ENCODE data around the gene HPS4.
A peak's percentile ranks its signal among the peaks of the same experiment; 100 is the strongest.

Gene HPS4

DNA sequence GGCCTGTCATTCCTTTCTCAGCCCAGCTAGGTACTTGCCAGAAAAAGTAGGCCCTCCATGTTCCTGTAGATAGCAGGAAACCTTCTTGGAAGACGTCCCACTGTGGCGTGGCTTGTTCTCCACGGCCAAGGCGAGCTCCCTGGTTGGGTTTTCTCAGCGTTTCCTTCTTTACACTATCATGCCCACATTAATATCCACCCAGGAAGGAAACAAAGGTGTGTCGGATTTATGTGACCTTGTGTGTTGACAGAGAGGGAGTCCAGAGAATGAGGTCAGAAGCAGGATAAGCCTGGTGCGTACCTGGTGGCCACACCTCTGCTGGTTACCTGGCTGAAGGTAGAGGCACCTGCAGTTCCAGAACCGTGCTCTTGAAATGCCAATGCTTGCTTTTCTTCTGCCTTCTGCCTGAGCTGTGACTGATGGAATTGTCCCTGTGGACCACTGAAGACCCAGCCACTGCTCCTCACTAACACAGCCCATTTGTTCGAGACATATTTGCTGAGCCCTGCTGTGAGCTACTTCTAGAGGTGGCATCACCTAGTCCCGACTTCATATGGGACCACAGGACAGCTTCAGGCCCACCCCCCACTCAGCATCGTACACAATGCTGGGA is 46.6 kb downstream of the HPS4 start:
- Histone ChIP-seq H3K9ac (ENCODE audit: low read length in 5 of 5) (no peak overlapping the region), H3K27ac (ENCODE audit: low read depth, low read length) (no peak overlapping the region), H3K4me1 (ENCODE audit: control insufficient read depth in 5 of 5, insufficient read depth in 5 of 5, low read length in 5 of 5) (no peaks in the 10 kb centered on the region), H3K36me3 (ENCODE audit: control insufficient read depth in 5 of 5, insufficient read depth in 5 of 5, low read length in 5 of 5) (peaks cover 0 to 3% (median 0%) of the 10 kb centered on the region in 5 donors), H3K9me3 (ENCODE audit: control insufficient read depth in 5 of 5, low read length in 5 of 5) (no peaks in the 10 kb centered on the region), H3K27me3 (ENCODE audit: control insufficient read depth in 5 of 5, insufficient read depth in 4 of 5, low read length in 5 of 5) (peaks cover 0 to 6% (median 0%) of the 10 kb centered on the region in 5 donors), H3K4me3 (ENCODE audit: low read depth in 1 of 5, low read length in 5 of 5) (no peak overlapping the region)

- no peaks in the 10 kb centered on the region for H3K4me1 ChIP-seq (ENCODE audit: control insufficient read depth in 5 of 5, insufficient read depth in 5 of 5, low read length in 5 of 5)
- no peaks in the 10 kb centered on the region for H3K9me3 ChIP-seq (ENCODE audit: control insufficient read depth in 5 of 5, low read length in 5 of 5)
- H3K4me3 ChIP-seq (ENCODE audit: low read depth in 1 of 5, low read length in 5 of 5): no peak overlapping the region
- H3K27ac ChIP-seq (ENCODE audit: low read depth, low read length): no peak overlapping the region
- no peak overlapping the region for H3K9ac ChIP-seq (ENCODE audit: low read length in 5 of 5)
- H3K27me3 ChIP-seq (ENCODE audit: control insufficient read depth in 5 of 5, insufficient read depth in 4 of 5, low read length in 5 of 5): peaks cover 0 to 8% (median 3%) of the 10 kb centered on the region in 5 donors
- H3K36me3 ChIP-seq (ENCODE audit: control insufficient read depth in 5 of 5, insufficient read depth in 5 of 5, low read length in 5 of 5): peaks cover 0 to 3% (median 0%) of the 10 kb centered on the region in 5 donors
These were observed 48.1 kb downstream of the HPS4 start for GRCh38 chr22:26435327-26436093.

- peaks cover 0 to 8% (median 6%) of the 10 kb centered on the region in 5 donors for H3K4me1 ChIP-seq (ENCODE audit: control insufficient read depth in 5 of 5, insufficient read depth in 5 of 5, low read length in 5 of 5)
- H3K9ac ChIP-seq (ENCODE audit: low read length in 5 of 5): no peak overlapping the region
- H3K27me3 ChIP-seq (ENCODE audit: control insufficient read depth in 5 of 5, insufficient read depth in 4 of 5, low read length in 5 of 5): peaks cover 0 to 16% (median 6%) of the 10 kb centered on the region in 5 donors
- H3K27ac ChIP-seq (ENCODE audit: low read depth, low read length): no peak overlapping the region
- H3K4me3 ChIP-seq (ENCODE audit: low read depth in 1 of 5, low read length in 5 of 5): no peak overlapping the region
- H3K36me3 ChIP-seq (ENCODE audit: control insufficient read depth in 5 of 5, insufficient read depth in 5 of 5, low read length in 5 of 5): peaks cover 0 to 3% (median 0%) of the 10 kb centered on the region in 5 donors
- H3K9me3 ChIP-seq (ENCODE audit: control insufficient read depth in 5 of 5, low read length in 5 of 5): no peaks in the 10 kb centered on the region
These were observed 49.8 kb downstream of the HPS4 start for GRCh38 chr22:26433805-26434204.

GRCh38 chr22:26432619-26433311 is 50.8 kb downstream of the HPS4 start:
- no peak overlapping the region for H3K4me3 ChIP-seq (ENCODE audit: low read depth in 1 of 5, low read length in 5 of 5)
- no peak overlapping the region for H3K27ac ChIP-seq (ENCODE audit: low read depth, low read length)
- H3K4me1 ChIP-seq (ENCODE audit: control insufficient read depth in 5 of 5, insufficient read depth in 5 of 5, low read length in 5 of 5): peaks cover 0 to 17% (median 12%) of the 10 kb centered on the region in 5 donors
- no peak overlapping the region for H3K9ac ChIP-seq (ENCODE audit: low read length in 5 of 5)
- no peaks in the 10 kb centered on the region for H3K9me3 ChIP-seq (ENCODE audit: control insufficient read depth in 5 of 5, low read length in 5 of 5)
- peaks cover 0 to 16% (median 9%) of the 10 kb centered on the region in 5 donors for H3K27me3 ChIP-seq (ENCODE audit: control insufficient read depth in 5 of 5, insufficient read depth in 4 of 5, low read length in 5 of 5)
- H3K36me3 ChIP-seq (ENCODE audit: control insufficient read depth in 5 of 5, insufficient read depth in 5 of 5, low read length in 5 of 5): peaks cover 0 to 3% (median 0%) of the 10 kb centered on the region in 5 donors

DNA sequence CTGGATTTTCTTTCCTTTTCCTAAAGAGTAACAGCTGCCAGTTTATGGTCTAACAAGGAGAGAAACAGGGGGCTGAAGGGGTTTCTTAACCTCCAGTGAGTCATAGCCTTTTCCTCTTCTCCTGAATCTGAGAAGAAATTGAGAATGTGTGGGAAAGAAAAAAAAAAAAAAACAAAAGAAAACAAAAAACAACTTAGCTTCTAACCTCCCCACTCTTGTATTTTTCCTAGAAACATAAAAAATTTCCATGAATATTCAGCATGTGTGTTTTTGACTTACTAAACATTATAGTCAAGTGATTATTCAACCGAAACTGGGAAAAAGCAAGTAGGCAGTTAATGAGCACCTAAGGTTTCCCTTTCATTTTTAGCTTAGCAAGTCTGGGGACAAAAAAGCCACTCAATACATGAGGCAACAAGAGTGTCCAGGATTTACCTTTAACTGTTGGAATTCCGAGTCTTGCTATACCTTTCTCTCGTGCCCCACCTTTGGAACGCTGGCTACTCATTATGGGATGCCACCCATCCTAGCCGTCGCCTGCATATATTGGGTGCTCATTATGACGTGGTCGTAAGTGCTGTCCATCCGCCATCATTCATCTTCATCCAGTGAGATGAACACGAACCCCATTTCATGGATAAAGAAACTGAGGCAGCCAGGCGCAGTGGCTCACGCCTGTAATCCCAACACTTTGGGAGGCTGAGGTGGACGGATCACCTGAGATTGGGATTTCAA is 52.2 kb downstream of the HPS4 start:
- Histone ChIP-seq H3K4me3 (ENCODE audit: low read depth in 1 of 5, low read length in 5 of 5) (no peak overlapping the region), H3K27ac (ENCODE audit: low read depth, low read length) (no peak overlapping the region), H3K9ac (ENCODE audit: low read length in 5 of 5) (no peak overlapping the region), H3K27me3 (ENCODE audit: control insufficient read depth in 5 of 5, insufficient read depth in 4 of 5, low read length in 5 of 5) (peaks cover 0 to 13% (median 9%) of the 10 kb centered on the region in 5 donors), H3K36me3 (ENCODE audit: control insufficient read depth in 5 of 5, insufficient read depth in 5 of 5, low read length in 5 of 5) (peaks cover 0 to 3% (median 0%) of the 10 kb centered on the region in 5 donors), H3K4me1 (ENCODE audit: control insufficient read depth in 5 of 5, insufficient read depth in 5 of 5, low read length in 5 of 5) (peaks cover 0 to 17% (median 12%) of the 10 kb centered on the region in 5 donors), H3K9me3 (ENCODE audit: control insufficient read depth in 5 of 5, low read length in 5 of 5) (no peaks in the 10 kb centered on the region)

DNA sequence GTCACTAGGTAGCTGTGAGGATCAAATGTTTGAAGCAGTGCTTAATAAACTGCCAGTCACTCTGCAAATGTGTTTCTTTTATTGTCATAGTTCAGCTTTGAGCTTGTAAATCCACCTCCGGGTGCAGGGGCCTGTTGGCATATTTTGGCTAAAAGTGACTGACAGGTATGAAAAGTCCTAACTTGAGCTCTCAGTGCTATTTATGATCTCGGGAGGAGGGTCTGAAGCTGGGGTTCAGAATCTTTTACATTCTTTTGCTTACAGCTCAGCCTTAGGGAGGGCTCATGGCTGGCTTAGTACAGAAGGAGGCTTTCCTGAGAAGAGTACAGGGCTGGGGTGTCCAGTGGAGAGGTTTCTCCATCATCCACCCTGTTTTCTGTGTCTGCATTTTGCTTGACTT is 53.0 kb downstream of the HPS4 start:
- peaks cover 0 to 14% (median 9%) of the 10 kb centered on the region in 5 donors for H3K27me3 ChIP-seq (ENCODE audit: control insufficient read depth in 5 of 5, insufficient read depth in 4 of 5, low read length in 5 of 5)
- no peak overlapping the region for H3K27ac ChIP-seq (ENCODE audit: low read depth, low read length)
- H3K4me1 ChIP-seq (ENCODE audit: control insufficient read depth in 5 of 5, insufficient read depth in 5 of 5, low read length in 5 of 5): peaks cover 0 to 17% (median 12%) of the 10 kb centered on the region in 5 donors
- H3K36me3 ChIP-seq (ENCODE audit: control insufficient read depth in 5 of 5, insufficient read depth in 5 of 5, low read length in 5 of 5): peaks cover 0 to 3% (median 0%) of the 10 kb centered on the region in 5 donors
- no peaks in the 10 kb centered on the region for H3K9me3 ChIP-seq (ENCODE audit: control insufficient read depth in 5 of 5, low read length in 5 of 5)
- no peak overlapping the region for H3K9ac ChIP-seq (ENCODE audit: low read length in 5 of 5)
- H3K4me3 ChIP-seq (ENCODE audit: low read depth in 1 of 5, low read length in 5 of 5): no peak overlapping the region

GRCh38 chr22:26429458-26430286 is 53.9 kb downstream of the HPS4 start:
- H3K27ac ChIP-seq (ENCODE audit: low read depth, low read length): no peak overlapping the region
- peak overlapping the region; percentile 27 to 66 (median 44) for H3K4me3 ChIP-seq (ENCODE audit: low read depth in 1 of 5, low read length in 5 of 5)
- H3K36me3 ChIP-seq (ENCODE audit: control insufficient read depth in 5 of 5, insufficient read depth in 5 of 5, low read length in 5 of 5): peaks cover 0 to 3% (median 0%) of the 10 kb centered on the region in 5 donors
- no peaks in the 10 kb centered on the region for H3K9me3 ChIP-seq (ENCODE audit: control insufficient read depth in 5 of 5, low read length in 5 of 5)
- peak overlapping the region in 1 of 5 donors; percentile 26 for H3K9ac ChIP-seq (ENCODE audit: low read length in 5 of 5)
- peaks cover 0 to 14% (median 9%) of the 10 kb centered on the region in 5 donors for H3K27me3 ChIP-seq (ENCODE audit: control insufficient read depth in 5 of 5, insufficient read depth in 4 of 5, low read length in 5 of 5)
- peaks cover 0 to 17% (median 12%) of the 10 kb centered on the region in 5 donors for H3K4me1 ChIP-seq (ENCODE audit: control insufficient read depth in 5 of 5, insufficient read depth in 5 of 5, low read length in 5 of 5)

- Histone ChIP-seq H3K27ac (ENCODE audit: low read depth, low read length) (peak within 1 kb of the TSS; percentile 50), H3K9ac (ENCODE audit: low read length in 5 of 5) (peak within 1 kb of the TSS; percentile 5 to 67 (median 48)), H3K27me3 (ENCODE audit: control insufficient read depth in 5 of 5, insufficient read depth in 4 of 5, low read length in 5 of 5) (peaks cover 0 to 14% (median 9%) of the 10 kb centered on the region in 5 donors), H3K9me3 (ENCODE audit: control insufficient read depth in 5 of 5, low read length in 5 of 5) (peaks cover 0 to under 1% (median 0%) of the 10 kb centered on the region in 5 donors), H3K36me3 (ENCODE audit: control insufficient read depth in 5 of 5, insufficient read depth in 5 of 5, low read length in 5 of 5) (peaks cover 0 to 3% (median 0%) of the 10 kb centered on the region in 5 donors), H3K4me3 (ENCODE audit: low read depth in 1 of 5, low read length in 5 of 5) (peak within 1 kb of the TSS; percentile 69 to 94 (median 83)), H3K4me1 (ENCODE audit: control insufficient read depth in 5 of 5, insufficient read depth in 5 of 5, low read length in 5 of 5) (peaks cover 0 to 17% (median 12%) of the 10 kb centered on the region in 5 donors)
These were observed 54.8 kb downstream of the HPS4 start, which contains the start of gene ASPHD2 for GRCh38 chr22:26428515-26429457. Gene ASPHD2 (plus strand): TSS chr22:26429260. CDS start chr22:26433616, 4,356 bp downstream.
